Jurkat, Clone E6-1 (cell line): ENCODE results near the gene PRDM16.

Experiments used
- DNase-seq: peaks from one replicate; pipeline ENCODE4 v3.0.0-alpha.2; 2011; ENCODE audit warnings: low read depth, low spot score
- H3K4me3 ChIP-seq: 2 replicates; pipeline ENCODE4 v1.5.1; 2011; ENCODE audit warnings: mild to moderate bottlenecking, low read length, control low read depth, moderate library complexity

The PRDM16 gene

DNA sequence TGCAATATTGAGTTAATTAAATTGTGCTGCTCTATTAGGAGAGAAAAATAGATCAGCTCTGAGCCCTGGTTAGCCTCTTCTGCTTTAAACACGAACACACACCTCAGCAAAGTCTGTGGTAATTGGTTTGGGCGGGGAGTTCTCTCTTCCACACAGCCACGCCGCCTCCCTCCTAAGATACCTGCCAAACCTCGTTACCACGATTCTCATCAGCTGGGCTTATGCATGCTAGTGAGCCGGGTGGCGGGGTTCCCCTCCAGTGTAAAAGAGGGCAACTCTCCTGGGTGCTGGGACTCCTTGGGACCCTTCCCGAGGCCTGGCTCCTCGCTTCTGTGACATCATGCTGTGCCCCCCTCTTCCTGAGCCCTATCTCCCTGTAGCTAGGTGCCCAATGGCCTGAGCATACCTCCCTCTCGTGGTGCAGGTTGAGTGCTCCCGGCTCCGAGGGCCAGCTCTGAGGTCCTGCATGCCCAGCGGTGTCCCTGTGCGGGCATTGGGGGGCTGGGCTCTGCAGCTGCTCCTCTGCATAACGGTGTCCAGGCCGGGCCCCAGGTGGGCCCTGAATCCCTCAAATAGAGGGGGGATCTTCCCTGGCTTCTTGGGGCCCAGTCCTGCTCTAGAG, 182.9 kb downstream of the PRDM16 start:
- DNase-seq = no peak
- H3K4me3 ChIP-seq = no peak overlapping the region

DNA sequence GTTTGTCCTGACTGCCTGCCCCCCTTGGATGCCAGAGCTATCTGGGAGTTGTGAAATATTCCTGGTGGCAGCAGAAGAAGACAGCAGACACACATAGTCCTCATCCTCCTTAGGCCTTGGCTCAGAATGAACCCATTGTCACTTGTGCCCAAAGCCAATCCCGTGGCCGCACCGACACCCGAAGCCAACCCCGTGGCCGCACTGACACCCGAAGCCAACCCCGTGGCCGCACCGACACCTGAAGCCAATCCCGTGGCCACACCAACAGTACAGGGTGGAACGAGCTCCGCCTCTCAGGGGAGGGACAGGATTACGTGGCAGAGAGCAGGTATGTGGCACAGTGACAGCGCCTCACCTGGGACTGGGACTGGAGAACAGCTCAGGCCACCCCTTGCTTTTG, 186.7 kb downstream of the PRDM16 start:
- DNase-seq = no peak

DNA sequence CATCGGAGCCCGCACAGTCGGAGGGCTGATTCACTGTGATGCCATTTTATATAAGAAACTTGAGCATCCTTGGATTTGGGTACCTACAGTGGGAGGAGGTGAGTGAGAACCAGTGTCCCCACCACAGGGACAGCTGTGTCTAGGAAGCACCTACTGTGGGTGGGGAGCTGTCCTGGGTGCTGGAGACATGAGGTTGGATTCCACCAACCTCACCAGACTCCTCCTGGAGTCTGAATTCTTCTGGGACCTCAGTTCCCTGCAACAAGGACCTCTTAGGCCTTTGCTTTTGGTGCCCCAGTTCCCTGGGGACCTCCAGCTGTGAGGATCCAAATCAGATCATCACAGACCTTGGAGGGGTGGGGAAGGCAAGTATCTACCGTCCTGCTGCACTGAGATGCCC, 188.8 kb downstream of the PRDM16 start:
- DNase-seq = no peak
- H3K4me3 ChIP-seq = no peak overlapping the region

More for the DNA sequence above, 186.7 kb downstream of the PRDM16 start:
- H3K4me3 ChIP-seq = no peak overlapping the region

DNA sequence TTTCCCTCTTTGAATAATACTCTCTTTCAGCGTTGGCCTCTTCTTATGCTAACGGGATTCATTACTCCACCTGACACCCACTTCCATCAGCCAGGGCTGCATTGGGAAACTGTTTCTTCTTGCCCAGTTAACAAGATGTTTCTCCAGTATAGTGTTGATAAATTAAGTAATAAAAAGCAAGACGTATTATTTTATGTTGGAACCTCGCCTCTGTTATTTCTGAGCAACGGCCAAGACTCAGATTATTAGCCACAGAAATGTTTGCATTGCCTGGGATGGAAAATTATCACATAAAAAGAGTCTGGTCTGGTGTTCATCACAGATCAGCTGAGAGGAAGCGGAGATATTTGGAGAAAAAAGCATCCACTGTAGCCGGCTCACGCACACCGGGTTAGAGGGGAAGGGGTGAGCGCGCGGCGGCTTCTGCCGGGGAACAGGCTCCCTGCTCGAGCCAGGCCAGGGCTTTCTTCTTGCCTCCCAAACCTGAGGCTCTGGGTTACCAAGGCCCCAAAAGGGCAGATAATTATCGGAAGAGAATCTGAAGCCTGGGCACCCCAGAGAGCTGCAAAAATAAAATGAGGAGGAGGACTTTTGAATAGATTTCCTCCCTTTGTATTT, 189.5 kb downstream of the PRDM16 start:
- no peak overlapping the region for H3K4me3 ChIP-seq
- no peak for DNase-seq

DNA sequence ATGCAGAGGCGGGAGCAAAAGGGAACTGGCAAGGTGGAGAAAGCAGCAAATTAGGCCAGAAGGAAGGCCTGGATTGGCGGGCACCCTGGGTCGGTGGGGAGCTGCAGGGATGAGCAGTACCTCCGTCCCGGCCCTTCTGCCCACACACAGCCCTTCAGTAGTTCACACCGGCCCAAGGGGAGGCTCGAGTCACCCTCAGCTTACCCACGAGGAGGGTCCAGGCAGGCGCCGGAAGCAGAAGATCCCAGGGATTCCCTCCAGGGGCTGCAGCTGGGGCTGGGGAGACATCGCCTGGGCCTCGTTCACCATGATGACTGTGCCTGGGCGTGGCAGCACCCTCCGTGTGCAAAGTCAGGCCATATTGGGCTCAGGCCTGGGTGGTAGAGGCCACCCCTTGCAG, 190.0 kb downstream of the PRDM16 start:
- H3K4me3 ChIP-seq = no peak overlapping the region
- no peak for DNase-seq

DNA sequence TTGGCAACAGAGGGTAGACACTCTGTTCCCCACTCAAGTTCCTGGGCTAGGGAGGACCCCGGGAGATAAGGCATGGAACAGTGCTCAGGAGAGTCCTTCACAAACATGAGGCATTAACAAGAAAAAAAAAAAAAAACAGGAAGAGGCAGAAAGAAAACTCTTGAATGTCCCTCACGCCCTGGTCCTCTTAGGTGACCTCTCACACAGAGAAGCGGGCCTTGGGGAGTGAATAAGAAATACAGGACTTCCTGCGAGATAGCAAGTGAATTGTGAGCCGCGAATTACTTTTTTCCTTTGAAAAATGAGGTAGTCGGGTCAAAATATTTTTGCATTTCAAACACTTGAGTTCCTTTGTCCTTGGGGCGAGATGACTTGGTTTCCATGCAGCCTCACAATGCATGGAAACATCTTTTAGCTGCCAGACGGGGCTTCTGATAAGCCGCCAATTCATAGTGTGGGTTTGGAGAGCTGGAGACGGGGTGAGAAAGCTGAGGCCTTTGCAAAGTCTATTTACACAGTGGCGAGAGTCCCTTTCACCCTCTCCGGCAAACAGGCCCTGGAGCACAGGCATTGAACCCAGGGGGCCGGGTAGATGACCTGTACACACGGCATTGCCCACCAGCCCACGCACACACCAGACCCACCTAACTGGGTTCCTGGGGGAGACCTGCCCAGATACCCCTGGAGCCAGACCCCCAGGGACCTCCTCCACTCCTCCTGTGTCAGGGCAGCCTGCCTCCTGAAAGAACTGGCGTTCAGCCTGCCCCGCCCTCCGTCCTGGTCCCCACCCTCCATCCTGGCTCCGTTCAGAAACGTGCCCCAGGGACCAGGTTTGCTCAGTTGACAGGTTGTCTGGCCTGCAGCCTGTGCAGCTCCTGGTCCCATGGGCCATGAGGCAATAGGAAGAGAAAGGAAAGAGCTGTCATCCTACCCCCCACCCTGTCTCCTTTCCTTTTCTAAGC, 192.3 kb downstream of the PRDM16 start:
- no peak overlapping the region for H3K4me3 ChIP-seq
- no peak for DNase-seq

DNA sequence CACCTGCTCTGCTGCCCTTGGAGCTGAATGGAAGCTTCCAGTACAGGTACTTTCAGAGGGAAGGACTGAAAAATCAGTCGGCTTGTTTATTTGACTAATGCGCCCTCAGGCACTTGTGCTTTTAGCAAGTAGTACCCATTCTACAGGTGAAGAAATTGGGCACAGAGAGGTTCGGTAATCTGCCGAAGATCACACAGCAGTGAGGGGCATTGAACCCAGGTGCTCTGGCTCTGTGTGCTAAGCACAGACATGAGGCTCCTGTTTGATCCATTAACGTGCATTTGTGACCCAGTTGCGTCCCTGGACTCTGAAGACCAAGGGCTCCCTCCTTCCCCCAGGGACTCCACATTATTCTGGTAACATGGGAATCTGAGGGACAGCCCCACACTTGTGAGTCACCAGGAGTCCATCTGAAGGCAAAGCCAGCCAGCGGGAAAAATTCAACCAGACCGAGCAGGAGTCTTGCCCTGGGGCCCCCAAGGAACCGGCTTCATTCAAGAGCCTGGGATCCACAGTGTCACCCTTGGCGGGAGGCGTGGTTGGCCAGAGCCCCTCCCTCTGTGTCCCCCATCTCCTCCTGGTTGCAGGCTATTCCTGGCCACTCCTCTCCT, 193.1 kb downstream of the PRDM16 start:
- DNase-seq = no peak
- no peak overlapping the region for H3K4me3 ChIP-seq

DNA sequence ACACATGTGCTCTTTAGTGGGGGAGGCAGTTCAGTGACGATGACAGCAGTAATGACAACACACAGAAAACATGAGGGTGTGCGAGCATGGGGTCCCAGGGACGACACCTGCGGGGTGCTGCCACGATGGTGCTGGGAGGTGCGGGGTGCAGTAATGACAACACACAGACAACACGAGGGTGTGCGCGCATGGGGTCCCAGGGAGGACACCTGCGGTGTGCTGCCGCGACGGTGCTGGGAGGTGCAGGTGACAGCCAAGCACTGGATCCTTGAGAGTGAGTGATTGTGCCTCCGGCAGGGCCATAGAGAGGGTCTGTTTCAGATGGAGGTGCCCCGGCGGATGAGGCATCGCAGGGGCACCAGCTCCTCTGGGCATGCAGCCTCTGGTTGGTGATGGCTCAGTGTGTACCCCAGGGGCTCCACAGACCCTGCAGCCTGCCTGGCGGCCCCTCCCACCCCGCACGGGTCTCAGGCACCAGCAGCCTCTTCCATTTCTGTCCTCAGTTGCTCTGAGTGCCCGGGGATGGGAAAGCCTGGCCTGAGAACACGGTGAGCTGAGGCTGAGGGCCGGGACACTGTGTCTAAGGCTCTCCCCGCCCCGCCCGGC, 193.8 kb downstream of the PRDM16 start:
- H3K4me3 ChIP-seq = no peak overlapping the region
- no peak for DNase-seq

DNA sequence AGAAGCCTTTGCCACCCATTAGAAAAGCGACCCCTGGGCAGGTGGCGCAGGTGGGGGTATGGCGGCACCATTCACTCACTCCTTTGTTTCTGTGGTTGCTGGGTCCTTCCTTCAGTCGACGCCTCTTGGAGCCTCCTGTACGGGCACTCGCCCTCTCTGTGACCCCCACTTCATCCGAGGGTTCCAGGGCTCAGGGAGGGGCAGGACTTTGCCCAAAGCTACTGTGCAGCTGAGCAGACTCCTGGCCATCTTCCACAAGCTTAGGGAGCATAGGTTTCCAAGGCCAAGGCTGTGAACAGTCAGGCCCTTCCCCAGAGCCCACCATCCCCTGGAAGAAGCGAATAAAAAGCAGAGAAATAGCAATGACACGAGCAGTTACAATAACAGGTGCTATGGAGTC, 194.8 kb downstream of the PRDM16 start:
- no peak overlapping the region for H3K4me3 ChIP-seq
- no peak for DNase-seq

DNA sequence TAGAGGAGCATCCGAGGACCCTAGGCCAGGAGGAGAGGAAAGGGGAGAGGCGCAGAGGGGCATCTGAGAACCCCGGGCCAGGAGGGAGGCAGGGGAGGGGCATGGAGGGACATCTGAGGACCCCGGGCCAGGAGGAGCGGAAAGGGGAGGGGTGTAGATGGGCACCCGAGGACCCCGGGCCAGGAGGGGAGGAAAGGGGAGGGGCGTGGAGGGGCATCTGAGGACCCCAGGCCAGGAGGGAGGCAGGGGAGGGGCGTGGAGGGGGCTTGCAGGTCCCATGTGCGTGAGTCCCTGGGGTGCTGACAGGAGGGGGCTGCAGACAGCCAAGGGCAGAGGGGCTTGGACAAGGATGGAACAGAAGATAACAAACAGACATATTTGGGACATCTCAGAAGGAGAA, 195.5 kb downstream of the PRDM16 start:
- DNase-seq = no peak
- H3K4me3 ChIP-seq = no peak overlapping the region

DNA sequence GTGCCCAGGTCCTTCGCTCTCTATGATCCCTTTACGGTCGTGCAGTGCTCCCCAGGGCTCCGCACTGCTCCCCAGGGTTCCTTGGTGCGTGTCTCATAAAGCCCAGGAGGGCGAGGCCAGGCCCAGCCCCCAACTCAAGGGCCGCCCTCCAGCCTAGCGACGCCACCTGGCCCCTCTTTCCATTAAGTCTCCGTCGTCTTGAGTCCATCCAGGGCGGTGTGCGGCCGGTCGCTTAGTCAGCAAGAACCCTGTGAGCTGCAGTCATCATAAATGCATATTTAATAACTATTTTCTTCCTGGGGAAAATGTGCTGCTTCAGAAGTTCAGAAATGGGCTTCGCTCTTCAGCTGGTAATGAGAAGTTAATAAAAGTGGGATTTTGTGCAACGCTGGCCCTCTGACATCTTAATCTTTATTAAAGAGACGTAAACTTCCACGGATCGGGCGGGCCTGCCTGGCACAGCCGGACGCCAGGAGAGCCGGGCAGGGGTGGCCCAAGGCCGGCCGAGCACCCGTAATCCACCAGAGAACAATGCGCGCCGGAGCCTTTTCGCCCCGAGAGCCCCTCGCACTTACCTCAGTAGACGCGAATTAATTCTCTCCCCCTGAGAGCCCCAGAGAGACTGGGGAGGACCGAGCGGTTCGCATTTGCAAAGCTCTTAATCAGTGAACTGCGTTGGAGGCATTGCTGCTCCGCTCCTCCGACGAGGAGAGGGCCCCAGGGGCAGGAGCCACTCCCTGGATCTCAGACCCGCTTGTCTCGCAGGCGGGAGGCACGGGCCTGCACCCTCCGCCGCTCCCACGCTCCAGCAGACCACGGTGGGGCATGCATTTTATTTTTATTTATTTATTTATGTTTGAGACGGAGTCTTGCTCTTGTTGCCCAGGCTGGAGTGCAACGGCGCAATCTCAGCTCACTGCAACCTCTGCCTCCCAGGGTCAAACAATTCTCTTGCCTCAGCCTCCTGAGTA, 197.1 kb downstream of the PRDM16 start:
- H3K4me3 ChIP-seq = no peak overlapping the region
- no peak for DNase-seq

DNA sequence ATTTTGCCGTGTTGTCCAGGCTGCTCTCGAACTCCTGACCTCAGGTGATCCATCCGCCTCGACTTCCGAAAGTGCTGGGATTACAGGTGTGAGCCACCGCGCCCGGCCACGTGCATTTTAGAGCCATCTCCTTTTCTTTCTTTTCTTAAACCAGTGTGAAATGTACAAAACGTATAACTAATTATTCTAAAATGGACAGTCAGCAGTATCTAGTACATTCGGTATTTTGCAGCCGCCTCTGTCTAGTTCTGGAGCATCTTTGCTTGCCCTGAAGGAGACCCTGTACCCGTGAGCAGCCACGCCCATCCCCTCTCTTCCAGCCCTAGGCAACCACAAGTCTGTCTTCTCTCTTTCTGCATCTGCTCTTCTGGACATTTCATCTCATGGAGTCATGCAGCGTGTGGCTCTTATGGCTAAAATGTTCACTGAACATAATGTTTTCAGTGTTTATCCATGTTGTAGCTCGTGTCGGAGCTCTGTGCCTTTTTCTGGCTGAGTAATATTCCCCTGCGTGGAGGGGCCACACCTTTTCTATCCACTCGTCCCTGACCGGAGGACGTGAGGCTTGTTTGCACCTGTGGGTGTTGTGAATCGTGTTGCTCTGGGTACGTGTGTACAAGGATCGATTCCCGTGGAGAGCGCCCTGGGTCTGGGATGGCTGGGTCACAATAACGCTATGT, 198.0 kb downstream of the PRDM16 start:
- no peak overlapping the region for H3K4me3 ChIP-seq
- DNase-seq = no peak

DNA sequence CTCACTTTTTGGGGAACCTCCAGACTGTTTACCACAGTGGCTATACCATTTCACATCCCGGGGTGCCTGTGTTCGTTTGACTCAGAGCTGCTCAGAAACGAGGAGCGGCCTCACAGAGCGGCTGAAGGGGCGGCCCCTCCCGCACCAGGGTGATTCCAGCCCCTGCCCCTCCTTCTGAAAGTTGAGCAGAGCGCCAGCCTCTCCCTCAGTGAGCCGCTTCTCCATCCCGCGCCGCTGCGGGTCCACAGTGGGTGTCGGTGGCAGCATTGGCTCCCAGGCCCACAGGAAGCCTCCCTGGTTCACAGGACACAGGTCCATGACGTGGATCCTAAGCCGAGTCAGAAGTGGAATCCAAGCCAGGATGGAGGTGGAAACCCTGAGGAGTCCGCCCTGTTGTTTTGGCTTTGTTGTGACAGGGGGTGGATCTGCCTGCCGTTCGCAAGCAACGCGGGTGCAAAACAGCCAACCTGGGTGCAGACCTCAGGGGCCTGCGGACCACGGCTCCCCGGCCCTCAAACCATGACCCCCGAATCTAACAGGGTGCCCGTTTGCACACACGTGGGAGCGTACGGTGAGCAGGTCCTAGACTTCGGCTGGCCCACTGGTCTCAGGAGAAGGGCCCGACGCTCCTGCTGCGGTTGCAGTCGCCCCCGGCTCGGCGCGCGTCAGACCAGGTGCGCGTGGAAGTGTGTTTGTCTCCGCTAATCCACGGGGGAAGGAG, 198.7 kb downstream of the PRDM16 start:
- no peak overlapping the region for H3K4me3 ChIP-seq
- no peak for DNase-seq

DNA sequence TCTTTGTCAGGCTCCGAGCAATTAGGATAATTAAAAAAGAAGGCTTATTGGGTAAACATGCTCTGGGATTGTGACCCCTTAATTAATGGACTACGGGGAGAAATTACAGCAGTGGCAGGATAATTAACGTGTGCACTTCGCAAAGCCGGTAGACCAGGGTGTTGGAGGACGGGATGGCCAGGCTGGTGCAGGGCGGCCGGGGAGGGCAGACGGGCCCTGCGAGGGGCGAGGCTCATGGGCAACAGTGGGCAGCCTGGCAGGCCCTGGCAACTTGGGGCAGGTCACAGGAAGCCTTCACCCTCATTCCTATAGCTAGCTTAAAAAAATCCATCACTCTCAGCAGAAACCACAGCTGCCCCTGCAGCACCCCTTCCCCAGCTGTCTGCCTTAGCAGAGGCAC, 199.3 kb downstream of the PRDM16 start:
- H3K4me3 ChIP-seq = no peak overlapping the region
- DNase-seq = no peak

DNA sequence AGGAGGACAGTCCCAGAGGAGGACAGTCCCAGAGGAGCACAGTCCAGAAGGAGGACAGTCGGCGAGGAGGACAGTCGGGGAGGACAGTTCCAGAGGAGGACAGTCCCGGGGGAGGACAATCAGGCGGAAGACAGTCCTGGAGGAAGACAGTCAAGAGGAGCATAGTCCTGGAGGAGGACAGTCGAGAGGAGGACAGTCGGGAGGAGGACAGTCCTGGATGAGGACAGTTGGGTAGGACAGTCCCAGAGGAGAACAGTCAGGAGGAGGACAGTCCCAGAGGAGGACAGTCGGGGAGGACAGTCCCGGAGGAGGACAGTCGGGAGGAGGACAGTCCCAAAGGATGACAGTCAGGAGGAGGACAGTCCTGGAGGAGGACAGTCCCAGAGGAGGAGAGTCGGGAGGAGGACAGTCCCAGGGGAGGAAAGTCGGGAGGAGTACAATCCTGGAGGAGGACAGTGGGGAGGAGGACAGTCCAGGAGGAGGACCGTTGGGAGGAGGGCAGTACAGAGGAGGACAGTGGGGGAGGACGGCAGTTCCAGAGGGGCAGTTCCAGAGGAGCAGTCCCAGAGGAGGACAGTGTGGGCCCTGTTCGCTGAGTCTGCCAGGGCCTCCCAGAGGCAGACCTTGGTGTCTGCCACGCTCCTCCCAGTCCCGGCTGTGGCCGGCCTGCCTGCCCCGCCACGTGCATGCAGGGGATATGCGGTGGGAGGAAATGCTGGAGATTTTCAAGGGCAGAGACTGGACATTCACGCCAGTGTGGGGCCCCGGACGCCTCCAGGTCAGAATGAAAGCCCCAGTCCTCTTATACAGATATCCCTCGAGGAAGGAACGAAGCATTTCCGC, 201.6 kb downstream of the PRDM16 start:
- no peak overlapping the region for H3K4me3 ChIP-seq
- DNase-seq = no peak

DNA sequence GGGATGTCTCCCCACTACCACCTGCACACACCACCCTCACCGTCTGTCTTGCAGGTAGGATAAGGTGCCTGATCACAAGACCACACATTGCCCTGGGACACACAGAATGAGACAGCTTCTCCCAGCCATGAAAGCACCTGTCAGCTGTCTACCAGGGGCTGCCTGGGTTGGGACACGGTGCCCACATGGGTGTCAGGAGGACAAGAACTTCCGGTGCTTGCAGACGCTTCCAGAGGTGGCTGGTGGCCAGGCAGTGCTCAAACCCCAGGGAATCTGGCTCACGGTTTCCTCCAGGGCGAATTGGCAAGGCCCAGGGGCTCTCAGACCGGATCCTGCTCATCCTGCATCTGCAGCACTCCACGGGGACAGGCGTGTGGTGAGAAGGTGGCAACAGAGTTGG, 202.9 kb downstream of the PRDM16 start:
- H3K4me3 ChIP-seq = no peak overlapping the region
- DNase-seq = no peak
